GM23338 (cell line): ENCODE measurements around the gene ZHX3. TPM values are rescaled to one million over a fixed set of nuclear protein-coding genes. Genes with fewer than 3 reads are reported as not detected.

ENCODE experiments used
- ATAC-seq: fragments of 200-7000 bp; cut with Tn5 transposase; 3 replicates; pipeline ENCODE4 v1.9.1; 2020
- DNase-seq: peaks from one replicate; pipeline ENCODE4 v3.0.0-alpha.2; 2015; ENCODE audit warnings: low spot score
- H2AFZ ChIP-seq: fragments of 200-600 bp; sonication (generic); 2 replicates; pipeline ENCODE4 v1.8.0; 2016; ENCODE audit warnings: antibody characterized with exemption, mild to moderate bottlenecking, moderate library complexity
- H3F3A ChIP-seq: fragments of 200-600 bp; sonication (generic); replicated peaks from 2 replicates; pipeline ENCODE4 v1.8.0; 2017; ENCODE audit warnings: antibody characterized with exemption, mixed run types, low read depth
- H3K27ac ChIP-seq: fragments of 200-600 bp; sonication (generic); 2 replicates; pipeline ENCODE4 v1.6.1; 2016; ENCODE audit warnings: low read depth
- H3K27me3 ChIP-seq: fragments of 200-600 bp; sonication (generic); 2 replicates; pipeline ENCODE4 v1.8.0; 2016; ENCODE audit warnings: mild to moderate bottlenecking, mixed run types, moderate library complexity; ENCODE audit not compliant: insufficient read depth
- H3K36me3 ChIP-seq: fragments of 200-600 bp; sonication (generic); 2 replicates; pipeline ENCODE4 v1.8.0; 2016; ENCODE audit warnings: mild to moderate bottlenecking; ENCODE audit not compliant: insufficient read depth
- H3K4me1 ChIP-seq: fragments of 200-600 bp; sonication (generic); 2 replicates; pipeline ENCODE4 v1.8.0; 2016; ENCODE audit warnings: mild to moderate bottlenecking, moderate library complexity; ENCODE audit not compliant: insufficient read depth
- H3K4me2 ChIP-seq: fragments of 200-600 bp; sonication (generic); 2 replicates; pipeline ENCODE4 v1.7.1; 2017; ENCODE audit warnings: mixed run types
- H3K4me3 ChIP-seq: fragments of 200-600 bp; sonication (generic); 2 replicates; pipeline ENCODE4 v1.6.1; 2016; ENCODE audit warnings: mixed run types
- H3K79me2 ChIP-seq: fragments of 200-600 bp; sonication (generic); replicated peaks from 2 replicates; pipeline ENCODE4 v1.8.0; 2017; ENCODE audit warnings: mild to moderate bottlenecking; ENCODE audit not compliant: insufficient read depth
- H3K9me2 ChIP-seq: fragments of 200-600 bp; sonication (generic); 2 replicates; pipeline ENCODE4 v1.8.0; 2017; ENCODE audit not compliant: insufficient read depth
- H4K20me1 ChIP-seq: fragments of 200-600 bp; sonication (generic); replicated peaks from 2 replicates; pipeline ENCODE4 v1.8.0; 2017; ENCODE audit warnings: mild to moderate bottlenecking; ENCODE audit not compliant: insufficient read depth
- H3K27ac Mint-ChIP-seq: 2 replicates; pipeline ENCODE4 v1.8.0; 2020; ENCODE audit warnings: inconsistent platforms, mild to moderate bottlenecking, moderate library complexity, mixed read lengths
- H3K27me3 Mint-ChIP-seq: 3 replicates; pipeline ENCODE4 v1.8.0; 2022; ENCODE audit warnings: low read depth, mild to moderate bottlenecking, moderate library complexity, mixed read lengths, inconsistent platforms; ENCODE audit not compliant: insufficient read depth, poor library complexity
- H3K36me3 Mint-ChIP-seq: 3 replicates; pipeline ENCODE4 v1.8.0; 2021; ENCODE audit warnings: low read depth, mild to moderate bottlenecking, inconsistent platforms, moderate library complexity, mixed read lengths
- H3K4me1 Mint-ChIP-seq: 3 replicates; pipeline ENCODE4 v1.8.0; 2020; ENCODE audit warnings: mild to moderate bottlenecking, inconsistent platforms, mixed read lengths
- H3K4me3 Mint-ChIP-seq: 3 replicates; pipeline ENCODE4 v1.8.0; 2021; ENCODE audit warnings: moderate library complexity, mild to moderate bottlenecking, inconsistent platforms, mixed read lengths
- H3K9me3 Mint-ChIP-seq: 3 replicates; pipeline ENCODE4 v1.8.0; 2020; ENCODE audit warnings: moderate library complexity, mild to moderate bottlenecking, inconsistent platforms, mixed read lengths
- CTCF ChIP-seq, 2 experiments: fragments of 200-600 bp in 1 of 2; sonication (generic) in 1 of 2; conservative IDR thresholded peaks; 2 replicates each; pipeline versions ENCODE4 v1.5.1 to v1.6.1; 2016 to 2017; ENCODE audit warnings: antibody characterized with exemption in 2 of 2, low read depth in 2 of 2, mild to moderate bottlenecking in 2 of 2, moderate library complexity in 1 of 2
- EZH2 ChIP-seq: fragments of 200-600 bp; sonication (generic); IDR thresholded peaks from one replicate; pipeline ENCODE4 v1.8.0; 2017; ENCODE audit warnings: antibody characterized with exemption, mild to moderate bottlenecking, low read depth; ENCODE audit not compliant: unreplicated experiment
- EZH2phosphoT487 ChIP-seq: fragments of 200-600 bp; sonication (generic); IDR thresholded peaks from one replicate; pipeline ENCODE4 v1.8.1; 2018; ENCODE audit warnings: antibody characterized with exemption; ENCODE audit not compliant: unreplicated experiment
- JUNB ChIP-seq: IDR thresholded peaks from one replicate; pipeline ENCODE4 v1.6.1; 2016; ENCODE audit warnings: antibody characterized with exemption; ENCODE audit not compliant: unreplicated experiment
- REST ChIP-seq: IDR thresholded peaks from one replicate; pipeline ENCODE4 v1.6.1; 2018; ENCODE audit warnings: antibody characterized with exemption; ENCODE audit not compliant: unreplicated experiment
- ZNF462 ChIP-seq: fragments of 250-450 bp; sonication (Bioruptor Pico); IDR thresholded peaks from 2 replicates; pipeline ENCODE4 v1.5.0; 2020; ENCODE audit warnings: mild to moderate bottlenecking, moderate library complexity
- polyA plus RNA-seq: library from polyadenylated mRNA; unstranded; fragments of >200 nt; fragmentation: Nextera tagmentation; extraction: Ambion mirVana; gene quantifications from 2 replicates; pipeline ENCODE4 v1.2.1, GENCODE V29; 2016
- total RNA-seq: library from RNA; depleted of rRNA; stranded (reverse); fragments of >200 nt; shearing (Covaris generic); gene quantifications from 2 replicates; pipeline ENCODE4 v1.2.3, GENCODE V29; 2014

Gene ZHX3
- total and polyA plus RNA-seq, 2 experiments from 2014 or later = 1.7 to 2.8 TPM

- no peak for TF ChIP-seq ZNF462
- no peak for TF ChIP-seq CTCF (conservative IDR thresholded peaks at IDR 0.05; ENCODE audit: low read depth in 2 of 2)
- TF ChIP-seq EZH2 = no peak
Observed at GRCh38 chr20:41142245-41142644, 175.3 kb downstream of the ZHX3 start (continued).

- ATAC-seq (no peak), DNase-seq (no peak)
- H3K4me3 ChIP-seq = peak overlapping the region; percentile 81; the same call in 1 of the 2 replicates
- Mint-ChIP-seq H3K27me3 (peaks cover 8% of the 10 kb centered on the region), H3K9me3 (no peaks in the 10 kb centered on the region), H3K27ac (no peak overlapping the region), H3K36me3 (peaks cover 26% of the 10 kb centered on the region), H3K4me1 (peaks cover 57% of the 10 kb centered on the region), H3K4me3 (peak overlapping the region; percentile 9; the same call in 1 of the 3 replicates)
- H3K9me2 ChIP-seq = no peaks in the 10 kb centered on the region
- peaks cover 84% of the 10 kb centered on the region for H3K79me2 ChIP-seq
- H4K20me1 ChIP-seq = peaks cover 57% of the 10 kb centered on the region
- no peaks in the 10 kb centered on the region for H3K36me3 ChIP-seq
- H3F3A ChIP-seq = no peaks in the 10 kb centered on the region
- H2AFZ ChIP-seq = no peak overlapping the region
- peaks cover 40% of the 10 kb centered on the region for H3K4me1 ChIP-seq
- H3K27ac ChIP-seq = no peak overlapping the region
- peak overlapping the region; percentile 100 for H3K4me2 ChIP-seq
- no peaks in the 10 kb centered on the region for H3K27me3 ChIP-seq
- TF ChIP-seq EZH2phosphoT487 = no peak
- TF ChIP-seq EZH2 = no peak
- TF ChIP-seq REST = no peak
- no peak for TF ChIP-seq JUNB
- no peak for TF ChIP-seq CTCF (conservative IDR thresholded peaks at IDR 0.05; ENCODE audit: low read depth in 2 of 2)
Observed at GRCh38 chr20:41141153-41141815, 176.2 kb downstream of the ZHX3 start.
